Kidney glomerular epithelial cell (primary cell): Measurements from ENCODE around the gene STYXL1.

Experiments used
- DNase-seq: peaks from one replicate; lab custom pipeline; 2025; lab: John Stamatoyannopoulos, UW

STYXL1 gene

GRCh38 chr7:75979759-75980429 is 67.9 kb downstream of the STYXL1 start:
- no peak for DNase-seq

DNA sequence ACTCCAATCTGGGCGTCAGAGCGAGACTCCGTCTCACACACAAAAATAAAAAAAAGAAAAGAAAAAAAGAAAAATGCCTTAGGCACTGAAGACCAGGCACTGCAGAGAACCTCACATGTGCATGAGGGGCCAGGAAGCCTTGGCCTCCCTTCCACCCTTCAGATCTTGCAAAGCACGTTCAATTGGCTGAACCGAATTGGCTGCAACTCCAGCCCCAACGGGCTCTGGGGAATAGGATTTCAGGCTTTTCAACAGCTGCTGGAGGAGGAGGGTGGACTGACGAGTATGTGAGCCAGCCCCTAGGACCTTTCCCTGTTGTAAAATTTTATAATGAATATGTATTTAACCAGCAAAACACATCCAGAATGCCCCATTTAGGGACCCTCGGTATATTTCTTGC is 70.1 kb downstream of the STYXL1 start:
- no peak for DNase-seq

DNA sequence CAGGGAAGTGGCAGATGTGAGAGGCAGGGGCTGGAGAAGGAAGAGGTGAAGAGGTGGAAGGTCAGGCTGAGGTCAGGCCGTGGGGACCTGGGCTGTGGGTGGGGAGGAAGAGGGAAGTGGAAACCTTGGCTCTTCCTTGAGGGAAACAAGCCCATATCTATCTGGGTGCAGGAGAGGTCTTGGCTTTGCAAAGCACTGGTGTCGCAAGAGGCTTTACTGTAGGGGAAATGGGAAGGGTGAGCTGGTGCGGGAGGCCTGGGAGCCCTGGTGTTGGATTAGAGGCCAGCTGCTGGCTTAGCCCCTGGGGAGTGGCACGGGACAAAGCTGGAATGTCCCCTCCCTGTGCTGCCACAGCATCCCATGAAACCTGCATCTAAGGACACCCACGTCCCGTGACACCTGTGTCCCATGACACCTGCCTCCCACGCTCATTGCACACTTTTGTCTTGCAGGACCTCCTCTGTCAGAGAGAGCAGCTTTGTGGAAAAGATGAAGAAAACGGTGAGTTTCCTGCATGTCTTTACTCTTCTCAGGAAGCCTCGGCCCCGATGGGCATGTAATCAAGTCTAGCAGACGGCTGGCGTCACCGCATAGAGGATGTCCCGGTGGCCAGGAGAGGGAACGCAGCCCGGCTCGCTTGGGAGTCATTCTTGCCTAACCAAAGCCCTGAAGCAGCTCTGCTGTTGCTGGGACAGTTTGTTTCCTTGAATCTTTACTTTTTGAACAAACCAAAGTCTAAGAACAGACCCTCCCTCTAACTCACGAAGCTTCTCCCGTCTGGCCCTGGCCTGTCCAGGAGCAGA is 75.6 kb downstream of the STYXL1 start:
- DNase-seq = no peak

DNA sequence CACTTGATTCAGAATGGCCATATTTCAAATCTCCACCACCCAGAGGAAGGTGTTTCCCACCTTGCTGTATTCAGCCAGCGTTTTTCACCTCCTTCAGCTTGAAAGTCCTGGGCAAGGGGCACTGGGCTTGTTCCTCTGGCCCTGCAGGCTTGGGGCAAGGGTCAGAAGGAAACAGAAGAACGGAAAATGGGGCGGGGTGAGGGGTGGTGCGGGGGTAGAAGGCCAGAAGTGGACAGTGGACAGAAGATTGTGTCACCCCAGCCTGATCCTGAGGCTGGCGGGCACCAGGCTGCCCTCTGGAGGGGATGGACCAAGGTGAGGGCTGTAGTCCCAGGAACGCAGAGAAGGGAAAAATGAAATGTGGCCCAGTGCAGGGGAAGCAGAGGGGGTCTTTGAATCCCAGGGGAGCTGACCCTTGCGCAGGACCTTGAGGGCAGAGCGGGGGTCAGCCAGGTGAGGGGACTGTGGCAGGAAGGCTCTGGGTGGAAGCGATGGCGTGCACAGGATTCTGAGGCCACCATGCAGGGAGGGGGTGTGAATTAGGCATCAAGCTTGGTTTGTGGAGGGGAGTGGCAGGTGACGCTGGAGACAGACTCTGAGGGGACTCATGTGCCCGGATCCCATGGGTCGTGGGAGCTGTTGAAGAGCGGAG is 76.4 kb downstream of the STYXL1 start:
- DNase-seq = no peak

DNA sequence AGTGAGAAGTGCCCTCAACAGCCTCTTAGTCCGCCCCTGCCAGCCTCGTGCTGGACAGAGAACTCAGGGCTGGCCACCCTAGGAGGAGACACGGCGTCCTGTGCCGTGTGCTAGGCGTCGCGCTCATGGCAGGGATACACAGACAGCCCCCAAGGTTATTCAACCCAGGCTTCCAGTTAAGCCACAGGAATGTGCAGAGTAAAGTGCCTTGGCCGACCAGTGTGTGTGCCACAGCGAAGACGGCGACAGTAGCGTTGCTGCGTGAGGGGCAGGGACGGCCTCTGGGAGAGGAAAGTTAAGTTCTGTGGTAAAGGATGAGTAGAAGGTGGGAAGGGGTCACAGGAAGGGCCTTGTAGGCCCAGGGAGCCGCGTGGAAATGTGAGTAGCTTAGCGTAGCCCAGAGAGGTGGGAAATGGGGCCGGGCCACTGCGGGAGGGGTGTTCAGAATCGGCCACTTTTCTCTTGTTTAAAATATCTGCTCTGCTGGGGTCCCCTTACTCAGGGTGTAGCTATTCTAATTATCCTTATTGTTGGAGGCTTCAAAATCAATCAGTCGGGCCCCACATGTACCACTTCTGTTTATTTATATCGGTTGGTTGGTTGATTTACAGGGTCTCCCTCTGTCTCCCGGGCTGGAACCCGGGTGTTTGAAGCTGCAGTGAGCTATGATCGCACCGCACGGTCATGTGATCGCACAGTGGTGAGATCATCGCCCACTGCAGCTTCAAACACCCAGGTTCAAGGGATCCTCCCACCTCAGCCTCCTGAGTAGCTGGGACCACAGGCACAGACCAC is 77.9 kb downstream of the STYXL1 start:
- peak; percentile 35 for DNase-seq

DNA sequence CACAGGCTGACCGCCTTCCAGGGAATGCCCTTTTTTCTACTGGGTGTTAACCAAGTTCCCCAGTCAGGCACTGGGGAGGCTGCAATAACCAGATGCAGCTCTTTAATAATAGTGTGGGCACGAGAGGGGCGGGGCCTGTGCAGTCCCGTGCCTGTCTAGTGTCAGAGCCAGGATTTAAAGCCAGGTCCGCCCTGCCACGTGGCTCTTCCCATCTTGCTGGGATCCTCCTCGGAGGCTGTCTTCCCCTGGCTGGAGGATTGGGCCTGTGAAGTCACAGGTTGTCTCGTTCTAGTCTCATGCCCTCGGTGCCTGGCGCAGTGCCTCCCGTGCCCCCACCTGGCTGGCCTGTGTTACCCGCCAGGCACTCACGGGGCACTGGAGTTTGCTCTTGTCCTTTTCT is 78.6 kb downstream of the STYXL1 start:
- DNase-seq = no peak

- no peak for DNase-seq
These were observed 79.2 kb downstream of the STYXL1 start for GRCh38 chr7:75968561-75969001.

- DNase-seq = no peak
These were observed 79.8 kb downstream of the STYXL1 start for GRCh38 chr7:75968012-75968411.

DNA sequence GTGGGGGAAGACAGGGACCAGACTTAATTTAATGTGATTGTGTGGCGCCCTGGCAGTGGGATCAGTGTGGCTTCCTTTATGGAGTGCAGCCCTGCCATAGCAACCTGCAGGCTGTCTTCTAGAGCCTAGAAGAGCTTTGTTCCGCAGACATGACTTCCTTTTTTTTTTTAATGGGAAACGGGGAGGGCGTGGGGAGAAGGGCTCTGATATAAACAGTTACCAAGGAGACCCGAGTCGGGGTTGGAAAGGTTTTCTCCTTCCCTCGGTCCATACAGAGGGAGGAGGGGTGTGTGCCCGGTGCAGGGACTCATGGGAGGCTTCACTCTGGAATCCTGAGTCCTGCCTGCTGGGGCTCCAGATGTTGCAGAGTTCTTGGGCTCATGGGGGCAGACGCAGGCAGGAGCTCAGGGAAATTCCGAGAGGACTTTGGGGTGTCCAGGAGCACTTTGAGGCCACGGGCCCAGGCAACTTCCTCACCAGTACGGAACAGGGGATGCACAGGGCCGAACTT is 80.3 kb downstream of the STYXL1 start:
- no peak for DNase-seq

- DNase-seq = no peak
These were observed 80.7 kb downstream of the STYXL1 start for GRCh38 chr7:75967055-75967454.

- DNase-seq = no peak
These were observed 81.4 kb downstream of the STYXL1 start for GRCh38 chr7:75966190-75966961.

DNA sequence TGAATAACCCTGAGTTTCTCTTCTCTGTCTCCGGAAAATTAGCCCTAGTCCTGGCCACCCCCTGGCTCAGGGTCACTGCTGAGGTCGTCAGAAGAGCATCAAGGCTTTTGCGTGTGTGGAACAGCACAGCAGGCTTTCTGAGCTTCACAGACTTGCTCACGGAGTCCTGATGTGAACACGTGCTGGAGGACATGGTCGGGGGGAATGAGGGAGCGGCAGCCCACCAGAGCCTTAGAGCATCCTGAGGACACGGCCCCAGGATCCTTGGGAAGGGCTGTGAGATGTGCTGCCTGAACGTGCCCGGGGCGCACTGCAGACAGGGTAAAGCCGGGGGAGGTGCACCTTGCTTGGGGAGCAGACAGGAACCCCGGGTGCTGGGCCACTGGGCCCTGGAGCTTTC is 82.2 kb downstream of the STYXL1 start:
- no peak for DNase-seq

- no peak for DNase-seq
These were observed 84.3 kb downstream of the STYXL1 start for GRCh38 chr7:75963381-75963995.

- DNase-seq = peak; percentile 36
These were observed 85.0 kb downstream of the STYXL1 start for GRCh38 chr7:75962607-75963380.

DNA sequence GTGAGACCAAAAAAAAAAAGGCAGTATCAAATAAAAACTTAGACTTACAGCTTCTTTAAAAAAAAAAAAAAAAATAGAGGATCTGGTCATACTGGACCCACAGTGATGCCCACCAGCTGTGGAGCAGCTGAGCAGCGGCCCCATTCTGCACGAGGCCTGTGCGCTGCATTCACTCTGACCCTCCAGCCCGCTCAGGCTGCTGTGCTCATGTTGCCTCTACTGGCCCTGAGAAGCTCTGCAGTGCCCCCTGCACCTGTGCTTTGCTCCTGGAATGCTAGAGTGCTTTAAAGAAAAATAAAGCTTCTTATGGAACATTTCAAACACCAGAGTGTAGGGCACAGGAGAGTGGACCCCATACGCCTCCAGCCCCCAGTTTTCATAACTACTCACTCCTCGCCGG is 86.6 kb downstream of the STYXL1 start:
- no peak for DNase-seq

DNA sequence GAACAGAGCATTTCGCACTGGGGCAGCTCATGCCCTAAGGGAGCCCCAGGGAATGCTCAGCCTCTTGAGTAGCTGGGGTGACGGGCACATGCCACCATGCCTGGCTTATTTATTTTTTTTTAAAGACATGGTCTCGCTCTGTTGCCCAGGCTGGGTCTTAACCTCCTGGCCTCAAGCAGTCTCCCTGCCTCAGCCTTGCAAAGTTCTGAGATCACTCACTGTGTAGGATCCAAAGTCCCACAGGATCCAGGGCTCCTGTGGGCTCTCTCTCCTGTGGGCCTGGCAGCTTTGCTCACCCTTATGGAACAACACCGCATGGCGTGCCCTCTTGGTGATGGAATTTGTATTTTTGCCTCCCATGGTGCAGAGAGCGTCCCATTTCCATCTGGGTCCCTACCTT is 87.4 kb downstream of the STYXL1 start:
- no peak for DNase-seq

DNA sequence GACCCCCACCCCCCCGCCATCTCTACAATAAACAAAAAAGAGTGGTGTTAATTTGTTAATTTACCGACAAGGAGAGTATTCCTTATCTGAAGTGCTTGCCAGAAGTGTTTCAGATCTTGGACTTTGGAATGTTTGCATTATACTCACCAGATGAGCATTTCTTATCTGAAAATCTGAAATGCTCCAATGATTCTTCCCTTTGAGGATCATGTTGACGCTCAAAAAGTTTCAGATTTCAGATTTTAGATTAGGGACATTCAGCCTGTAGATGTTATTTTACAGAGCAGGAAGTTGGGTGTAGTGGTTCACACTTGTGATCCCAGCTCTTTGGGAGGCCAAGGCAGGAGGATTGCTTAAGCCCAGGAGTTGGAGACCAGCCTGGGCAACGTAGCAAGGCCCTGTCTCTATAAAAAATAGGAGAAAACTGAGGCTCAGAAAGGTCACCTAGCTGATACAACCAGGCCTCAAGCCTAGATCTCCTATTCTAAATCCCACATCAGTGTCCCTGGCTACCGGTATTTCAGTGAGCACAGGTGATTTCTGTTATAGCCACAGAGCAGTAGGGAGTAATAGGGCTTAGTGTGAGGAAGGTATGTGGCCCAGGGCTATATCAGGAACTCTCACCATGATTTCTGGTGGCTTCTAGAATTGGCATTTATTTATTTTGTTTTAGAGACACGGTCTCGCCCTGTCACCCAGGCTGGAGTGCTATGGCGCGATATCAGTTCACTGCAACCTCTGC is 88.8 kb downstream of the STYXL1 start:
- peak; percentile 45 for DNase-seq

DNA sequence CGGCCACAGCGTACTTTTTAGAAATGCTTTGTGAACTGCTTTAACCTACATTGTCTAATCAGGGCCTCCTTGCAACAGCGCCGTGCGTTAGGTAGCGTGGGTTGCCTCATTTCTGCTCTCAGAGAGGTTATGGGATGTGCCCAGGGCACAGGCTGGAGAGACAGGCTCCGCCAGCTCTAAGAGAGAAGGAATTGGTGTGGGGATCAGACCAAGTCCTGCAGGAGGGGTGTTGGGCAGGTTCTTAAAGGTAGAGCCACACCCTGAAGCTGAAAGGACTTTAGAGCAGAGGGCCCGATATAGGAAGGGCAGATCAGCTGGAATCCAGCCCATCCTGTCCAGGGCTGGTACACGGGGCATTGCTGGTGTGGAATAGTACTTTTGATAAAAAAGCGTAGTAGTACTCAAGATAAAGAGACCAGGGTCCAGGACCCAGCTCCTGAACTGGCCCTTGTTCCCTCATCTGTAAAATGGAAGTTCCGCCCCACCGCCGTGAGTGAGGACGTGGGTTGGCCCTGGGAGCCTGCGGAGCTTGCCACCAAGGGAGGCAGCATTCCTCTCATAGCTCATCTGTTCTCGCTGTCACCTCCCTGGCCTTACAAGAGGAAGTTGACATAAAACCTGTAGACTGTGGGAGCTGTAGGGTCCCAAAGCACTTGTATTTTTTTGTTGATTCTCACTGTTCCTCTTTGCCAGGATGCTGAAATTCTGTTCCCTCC is 90.6 kb downstream of the STYXL1 start:
- peak; percentile 65 for DNase-seq
